ENCODE measurements around the gene GABRB2. TPM values are rescaled to one million over a fixed set of nuclear protein-coding genes. Genes with fewer than 3 reads are reported as not detected.

The GABRB2 gene
- total and polyA plus RNA-seq, 4 donors: 0.08 TPM; not detected in 3

- 8% methylated on average over 8 of the region's 8 CpGs for WGBS
- Histone ChIP-seq H3K4me1 (ENCODE audit: control insufficient read depth in 4 of 4, insufficient read depth in 4 of 4, low read length in 3 of 4) (peaks cover 13 to 27% (median 17%) of the 10 kb centered on the region in 4 donors), H3K9me3 (ENCODE audit: control insufficient read depth in 4 of 4, low read length in 3 of 4) (no peaks in the 10 kb centered on the region), H3K27ac (ENCODE audit: low read depth in 1 of 2, low read length in 2 of 2) (no peak overlapping the region), H3K4me3 (ENCODE audit: low read depth in 1 of 3, low read length in 3 of 3) (peak overlapping the region in 1 of 3 donors; percentile 49), H3K9ac (ENCODE audit: low read depth in 1 of 2, low read length in 2 of 2) (no peak overlapping the region), H3K36me3 (ENCODE audit: control insufficient read depth in 4 of 4, insufficient read depth in 3 of 4, low read depth in 1 of 4, low read length in 3 of 4) (no peaks in the 10 kb centered on the region), H3K27me3 (ENCODE audit: control insufficient read depth in 4 of 4, insufficient read depth in 4 of 4, low read length in 3 of 4) (peaks cover 3 to 33% (median 8%) of the 10 kb centered on the region in 4 donors)
- TF ChIP-seq MAX (IDR thresholded peaks at IDR 0.05): no peak
- TF ChIP-seq TAF1 (conservative IDR thresholded peaks at IDR 0.05): no peak
- TF ChIP-seq SP1 (IDR thresholded peaks at IDR 0.05): no peak
- no peak for TF ChIP-seq ATF3 (IDR thresholded peaks at IDR 0.05)
- TF ChIP-seq YY1 (IDR thresholded peaks at IDR 0.05): no peak
- TF ChIP-seq RXRA (IDR thresholded peaks at IDR 0.05): no peak
- no peak for TF ChIP-seq FOXA1 (IDR thresholded peaks at IDR 0.05)
- no peak for DNase-seq (ENCODE audit: low spot score)
These were observed 443 bp downstream of the GABRB2 start for GRCh38 chr5:161546095-161546469.

GRCh38 chr5:161545344-161546094 is 1.0 kb downstream of the GABRB2 start:
- DNase-seq (ENCODE audit: low spot score): no peak
- H3K36me3 ChIP-seq (ENCODE audit: control insufficient read depth in 4 of 4, insufficient read depth in 3 of 4, low read depth in 1 of 4, low read length in 3 of 4): no peaks in the 10 kb centered on the region
- no peak overlapping the region for H3K9ac ChIP-seq (ENCODE audit: low read depth in 1 of 2, low read length in 2 of 2)
- H3K27me3 ChIP-seq (ENCODE audit: control insufficient read depth in 4 of 4, insufficient read depth in 4 of 4, low read length in 3 of 4): peaks cover 4 to 33% (median 9%) of the 10 kb centered on the region in 4 donors
- no peak for TF ChIP-seq CTCF (IDR thresholded peaks at IDR 0.05; ENCODE audit: low read depth, low read length, missing input control)
- no peak for TF ChIP-seq JUND (IDR thresholded peaks at IDR 0.05)
- H3K4me1 ChIP-seq (ENCODE audit: control insufficient read depth in 4 of 4, insufficient read depth in 4 of 4, low read length in 3 of 4): peaks cover 13 to 27% (median 17%) of the 10 kb centered on the region in 4 donors
- no peak overlapping the region for H3K27ac ChIP-seq (ENCODE audit: low read depth in 1 of 2, low read length in 2 of 2)
- WGBS: 14% methylated on average over 8 of the region's 8 CpGs
- no peaks in the 10 kb centered on the region for H3K9me3 ChIP-seq (ENCODE audit: control insufficient read depth in 4 of 4, low read length in 3 of 4)
- no peak overlapping the region for H3K4me3 ChIP-seq (ENCODE audit: low read depth in 1 of 3, low read length in 3 of 3)

- 2% methylated on average over 7 of the region's 7 CpGs for WGBS
These were observed 2.2 kb downstream of the GABRB2 start for GRCh38 chr5:161544350-161544765.

More at GRCh38 chr5:161544350-161544765, 2.2 kb downstream of the GABRB2 start:
- H3K4me1 ChIP-seq (ENCODE audit: control insufficient read depth in 4 of 4, insufficient read depth in 4 of 4, low read length in 3 of 4): peaks cover 13 to 27% (median 17%) of the 10 kb centered on the region in 4 donors
- no peak overlapping the region for H3K4me3 ChIP-seq (ENCODE audit: low read depth in 1 of 3, low read length in 3 of 3)
- no peak overlapping the region for H3K27ac ChIP-seq (ENCODE audit: low read depth in 1 of 2, low read length in 2 of 2)
- H3K9me3 ChIP-seq (ENCODE audit: control insufficient read depth in 4 of 4, low read length in 3 of 4): no peaks in the 10 kb centered on the region
- no peak overlapping the region for H3K9ac ChIP-seq (ENCODE audit: low read depth in 1 of 2, low read length in 2 of 2)
- no peaks in the 10 kb centered on the region for H3K36me3 ChIP-seq (ENCODE audit: control insufficient read depth in 4 of 4, insufficient read depth in 3 of 4, low read depth in 1 of 4, low read length in 3 of 4)
- H3K27me3 ChIP-seq (ENCODE audit: control insufficient read depth in 4 of 4, insufficient read depth in 4 of 4, low read length in 3 of 4): peaks cover 4 to 33% (median 9%) of the 10 kb centered on the region in 4 donors
- TF ChIP-seq RXRA (IDR thresholded peaks at IDR 0.05): no peak
- TF ChIP-seq ATF3 (IDR thresholded peaks at IDR 0.05): no peak
- TF ChIP-seq MAX (IDR thresholded peaks at IDR 0.05): peak; percentile 55
- no peak for TF ChIP-seq TAF1 (conservative IDR thresholded peaks at IDR 0.05)
- TF ChIP-seq ZBTB33 (IDR thresholded peaks at IDR 0.05): no peak
- TF ChIP-seq RAD21 (IDR thresholded peaks at IDR 0.05): peak; percentile 65 to 78
- TF ChIP-seq FOXA2 (IDR thresholded peaks at IDR 0.05): no peak
- TF ChIP-seq FOXA1 (IDR thresholded peaks at IDR 0.05): no peak
- TF ChIP-seq GABPA (IDR thresholded peaks at IDR 0.05 in 1 of 2, conservative IDR thresholded peaks at IDR 0.05 in 1 of 2): no peak
- TF ChIP-seq YY1 (IDR thresholded peaks at IDR 0.05): no peak
- no peak for TF ChIP-seq EGR1 (IDR thresholded peaks at IDR 0.05; ENCODE audit: low read depth in 2 of 2)
- TF ChIP-seq CTCF (IDR thresholded peaks at IDR 0.05; ENCODE audit: low read depth, low read length, missing input control): peak; percentile 61
- no peak for DNase-seq (ENCODE audit: low spot score)

Data from liver (tissue), 9 donors.